Purkinje cell (primary cell): ENCODE data around the gene SLC13A3. TPM values are rescaled to one million over a fixed set of nuclear protein-coding genes. Genes with fewer than 3 reads are reported as not detected.

ENCODE experiments used
- polyA plus RNA-seq: library from polyadenylated mRNA; unstranded; fragments of >200 nt; fragmentation: Nextera tagmentation; gene quantifications from 2 replicates; pipeline ENCODE4 v1.2.1, GENCODE V29; 2014

The SLC13A3 gene
- polyA plus RNA-seq, result 0.78 and 2.6 TPM in 2 replicates

GRCh38 chr20:46651091-46651962 lies at the start of gene SLC13A3:
Gene SLC13A3 (minus strand): TSS chr20:46651459. CDS start chr20:46651421, 38 bp downstream.

GRCh38 chr20:46689082-46689753 lies 38.0 kb upstream of the SLC13A3 start, which contains the start of gene TP53RK:
Gene TP53RK (minus strand): TSS chr20:46689444. CDS start chr20:46689414, 30 bp downstream.

GRCh38 chr20:46550461-46550860 lies 100.8 kb downstream of the SLC13A3 start, which contains the start of gene OCSTAMP:
Gene OCSTAMP (minus strand): TSS chr20:46550654. CDS start chr20:46550560, 94 bp downstream.

DNA sequence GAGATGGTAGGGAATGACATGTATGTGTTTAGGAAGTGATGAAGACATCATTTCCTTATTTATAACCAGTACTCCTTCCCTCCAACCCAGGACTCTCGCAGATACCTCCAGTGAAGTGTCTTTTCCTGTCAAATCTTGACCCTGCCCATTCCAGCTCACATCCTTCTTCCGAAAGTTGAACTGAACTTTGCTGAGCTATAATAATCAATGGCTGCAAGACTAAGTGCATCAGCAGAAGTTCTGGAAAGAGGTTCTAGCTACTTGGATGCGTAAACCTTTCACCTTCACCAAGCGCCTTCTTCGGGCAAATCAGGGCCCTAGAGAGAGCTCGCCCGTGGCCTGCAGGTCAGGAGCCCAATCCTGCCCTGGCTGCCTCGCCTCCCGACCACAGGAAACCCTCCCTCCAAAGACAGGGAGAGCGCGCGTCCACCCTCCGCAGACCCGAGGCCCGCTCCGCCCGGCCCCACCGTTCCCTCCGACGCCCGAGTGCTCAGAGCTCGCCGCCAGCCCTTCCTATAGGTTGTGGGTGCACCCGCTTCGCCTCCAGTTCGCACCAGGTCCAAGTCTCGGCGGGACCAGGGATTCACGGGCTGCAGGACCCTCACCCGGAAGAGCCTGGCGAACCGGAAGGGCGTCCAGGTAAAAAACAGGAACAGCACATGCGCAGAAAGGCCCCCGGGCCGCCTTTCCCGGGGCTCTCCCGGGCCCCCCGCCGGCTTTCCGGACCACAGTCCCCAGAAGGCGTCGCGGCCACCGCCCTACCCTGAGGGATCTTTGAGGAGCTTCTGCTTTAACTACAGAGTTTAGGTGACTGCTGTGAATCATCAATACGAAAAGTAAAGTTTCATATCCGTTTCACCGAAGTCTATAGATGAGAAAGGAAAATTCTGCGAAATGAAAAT lies 138.1 kb downstream of the SLC13A3 start, which contains the start of gene ZNF334:
ZNF334 (minus strand) TSS at position 617 of the 902 bp plus-strand sequence. CDS start 1,457 bp downstream, outside the sequence.

Other genes with a start within 250 kb of the SLC13A3 start
- 24.1 and 30.9 TPM in 2 replicates for gene ELMO2, start 244.8 kb downstream of the SLC13A3 start, polyA plus RNA-seq
- 10.5 and 13.3 TPM in 2 replicates for gene ZNF334, start 137.9 kb downstream of the SLC13A3 start, polyA plus RNA-seq
- not detected in 2 replicates for gene OCSTAMP, start 100.8 kb downstream of the SLC13A3 start, polyA plus RNA-seq
- 2.9 and 4.9 TPM in 2 replicates for gene TP53RK, start 38.0 kb upstream of the SLC13A3 start, polyA plus RNA-seq
- gene SLC2A10, start 58.2 kb upstream of the SLC13A3 start, polyA plus RNA-seq, result 0.28 TPM in 1 of 2 replicates, not detected in the other
- gene EYA2, start 243.4 kb upstream of the SLC13A3 start, polyA plus RNA-seq, result 2.0 TPM in 1 of 2 replicates, not detected in the other